Neural progenitor cell (in vitro differentiated cells): ENCODE results near the gene LRBA. TPM values are rescaled to one million over a fixed set of nuclear protein-coding genes. Genes with fewer than 3 reads are reported as not detected.

Source experiments
- DNase-seq: peaks from one replicate; pipeline ENCODE4 v3.0.0-alpha.2; 2016; ENCODE audit warnings: low spot score
- H2AFZ ChIP-seq: fragments of 200-600 bp; sonication (generic); replicated peaks from 2 replicates; pipeline ENCODE4 v1.6.1; 2016; ENCODE audit warnings: antibody characterized with exemption
- H3F3A ChIP-seq: fragments of 200-600 bp; sonication (generic); 2 replicates; pipeline ENCODE4 v1.6.1; 2016; ENCODE audit warnings: antibody characterized with exemption, low read depth
- H3K27ac ChIP-seq: fragments of 200-600 bp; sonication (generic); 2 replicates; pipeline ENCODE4 v1.5.1; 2016; ENCODE audit warnings: mild to moderate bottlenecking
- H3K27me3 ChIP-seq: fragments of 200-600 bp; sonication (generic); 2 replicates; pipeline ENCODE4 v1.6.1; 2016; ENCODE audit warnings: mild to moderate bottlenecking, moderate library complexity
- H3K36me3 ChIP-seq: fragments of 200-600 bp; sonication (generic); 2 replicates; pipeline ENCODE4 v1.5.1; 2016
- H3K4me1 ChIP-seq: fragments of 200-600 bp; sonication (generic); 2 replicates; pipeline ENCODE4 v1.6.1; 2016; ENCODE audit warnings: mixed run types
- H3K4me2 ChIP-seq: fragments of 200-600 bp; sonication (generic); 2 replicates; pipeline ENCODE4 v1.6.1; 2016
- H3K4me3 ChIP-seq: fragments of 200-600 bp; sonication (generic); 2 replicates; pipeline ENCODE4 v1.5.1; 2016
- H3K79me2 ChIP-seq: fragments of 200-600 bp; sonication (generic); 2 replicates; pipeline ENCODE4 v1.6.1; 2016; ENCODE audit warnings: low read depth
- H3K9ac ChIP-seq: fragments of 200-600 bp; sonication (generic); 2 replicates; pipeline ENCODE4 v1.6.1; 2016
- H3K9me3 ChIP-seq: fragments of 200-600 bp; sonication (generic); 2 replicates; pipeline ENCODE4 v1.5.1; 2016; ENCODE audit warnings: low read depth
- H4K20me1 ChIP-seq: fragments of 200-600 bp; sonication (generic); 2 replicates; pipeline ENCODE4 v1.6.1; 2016; ENCODE audit warnings: low read depth
- H3K27ac Mint-ChIP-seq: 3 replicates; pipeline ENCODE4 v1.8.0; 2021; ENCODE audit warnings: mixed read lengths
- H3K27me3 Mint-ChIP-seq: 2 replicates; pipeline ENCODE4 v1.8.0; 2022; ENCODE audit warnings: low read depth, mild to moderate bottlenecking, inconsistent platforms, moderate library complexity, mixed read lengths; ENCODE audit not compliant: insufficient read depth
- H3K36me3 Mint-ChIP-seq: 3 replicates; pipeline ENCODE4 v1.8.0; 2021; ENCODE audit warnings: mixed read lengths
- H3K4me1 Mint-ChIP-seq: 3 replicates; pipeline ENCODE4 v1.8.0; 2021; ENCODE audit warnings: mixed read lengths
- H3K4me3 Mint-ChIP-seq: 3 replicates; pipeline ENCODE4 v1.8.0; 2021; ENCODE audit warnings: mild to moderate bottlenecking, moderate library complexity, mixed read lengths
- H3K9me3 Mint-ChIP-seq: 3 replicates; pipeline ENCODE4 v1.8.0; 2020; ENCODE audit warnings: mixed read lengths
- CTCF ChIP-seq: fragments of 200-600 bp; sonication (generic); IDR thresholded peaks from 2 replicates; pipeline ENCODE4 v1.5.1; 2017; ENCODE audit warnings: antibody characterized with exemption, mild to moderate bottlenecking
- EZH2 ChIP-seq: fragments of 200-600 bp; sonication (generic); IDR thresholded peaks from 2 replicates; pipeline ENCODE4 v1.6.1; 2017; ENCODE audit warnings: antibody characterized with exemption, mild to moderate bottlenecking, moderate library complexity
- EZH2phosphoT487 ChIP-seq: fragments of 200-600 bp; sonication (generic); IDR thresholded peaks from 2 replicates; pipeline ENCODE4 v1.6.1; 2017; ENCODE audit warnings: antibody characterized with exemption
- total RNA-seq: library from RNA; depleted of rRNA; stranded (reverse); fragments of >200 nt; gene quantifications from 2 replicates; pipeline ENCODE4 v1.2.3, GENCODE V29; 2015; ENCODE audit warnings: low replicate concordance

Gene LRBA
- total RNA-seq, 1 donor from 2014 or later: 111 TPM

GRCh38 chr4:150315691-150316090 is 699.4 kb downstream of the LRBA start:
- H3F3A ChIP-seq: no peaks in the 10 kb centered on the region
- H3K9me3 ChIP-seq: no peaks in the 10 kb centered on the region
- peaks cover 6% of the 10 kb centered on the region for H3K4me1 ChIP-seq
- Mint-ChIP-seq H3K27ac (no peak overlapping the region), H3K4me3 (no peak overlapping the region), H3K4me1 (no peaks in the 10 kb centered on the region), H3K36me3 (peaks cover 3% of the 10 kb centered on the region), H3K27me3 (no peaks in the 10 kb centered on the region), H3K9me3 (no peaks in the 10 kb centered on the region)
- H3K79me2 ChIP-seq: no peaks in the 10 kb centered on the region
- TF ChIP-seq EZH2 (no peak), CTCF (no peak), EZH2phosphoT487 (no peak)
- no peak overlapping the region for H3K27ac ChIP-seq
- no peaks in the 10 kb centered on the region for H3K27me3 ChIP-seq
- no peak overlapping the region for H3K4me2 ChIP-seq
- no peaks in the 10 kb centered on the region for H3K36me3 ChIP-seq
- no peak for DNase-seq
- H2AFZ ChIP-seq: no peak overlapping the region
- H4K20me1 ChIP-seq: no peaks in the 10 kb centered on the region
- no peak overlapping the region for H3K4me3 ChIP-seq
- no peak overlapping the region for H3K9ac ChIP-seq

GRCh38 chr4:150315175-150315574 is 699.9 kb downstream of the LRBA start:
- no peak overlapping the region for H3K4me2 ChIP-seq

GRCh38 chr4:150314031-150314430 is 701.1 kb downstream of the LRBA start:
- H3F3A ChIP-seq: no peaks in the 10 kb centered on the region
- H3K4me3 ChIP-seq: no peak overlapping the region
- Mint-ChIP-seq H3K4me3 (no peak overlapping the region), H3K4me1 (peaks cover 5% of the 10 kb centered on the region), H3K27ac (no peak overlapping the region), H3K27me3 (no peaks in the 10 kb centered on the region), H3K36me3 (peaks cover 3% of the 10 kb centered on the region), H3K9me3 (no peaks in the 10 kb centered on the region)
- no peaks in the 10 kb centered on the region for H3K79me2 ChIP-seq
- H4K20me1 ChIP-seq: no peaks in the 10 kb centered on the region
- H3K9ac ChIP-seq: no peak overlapping the region
- no peaks in the 10 kb centered on the region for H3K36me3 ChIP-seq
- no peak overlapping the region for H3K27ac ChIP-seq
- no peak for DNase-seq
- no peaks in the 10 kb centered on the region for H3K27me3 ChIP-seq
- TF ChIP-seq EZH2phosphoT487: no peak
- TF ChIP-seq CTCF: no peak
- TF ChIP-seq EZH2: no peak
- no peak overlapping the region for H3K4me2 ChIP-seq
- no peaks in the 10 kb centered on the region for H3K9me3 ChIP-seq
- H2AFZ ChIP-seq: no peak overlapping the region
- peaks cover 6% of the 10 kb centered on the region for H3K4me1 ChIP-seq

More at GRCh38 chr4:150315175-150315574, 699.9 kb downstream of the LRBA start:
- no peak overlapping the region for H3K27ac ChIP-seq
- no peak overlapping the region for H2AFZ ChIP-seq
- H4K20me1 ChIP-seq: no peaks in the 10 kb centered on the region
- no peaks in the 10 kb centered on the region for H3K79me2 ChIP-seq
- H3K27me3 ChIP-seq: no peaks in the 10 kb centered on the region
- H3F3A ChIP-seq: no peaks in the 10 kb centered on the region
- peaks cover 6% of the 10 kb centered on the region for H3K4me1 ChIP-seq
- Mint-ChIP-seq H3K9me3 (no peaks in the 10 kb centered on the region), H3K36me3 (peaks cover 3% of the 10 kb centered on the region), H3K4me3 (no peak overlapping the region), H3K4me1 (peaks cover 3% of the 10 kb centered on the region), H3K27me3 (no peaks in the 10 kb centered on the region), H3K27ac (no peak overlapping the region)
- no peaks in the 10 kb centered on the region for H3K36me3 ChIP-seq
- DNase-seq: no peak
- no peaks in the 10 kb centered on the region for H3K9me3 ChIP-seq
- no peak for TF ChIP-seq CTCF
- TF ChIP-seq EZH2: no peak
- TF ChIP-seq EZH2phosphoT487: no peak
- H3K9ac ChIP-seq: no peak overlapping the region
- no peak overlapping the region for H3K4me3 ChIP-seq
